Fibroblast of the aortic adventitia (primary cell): ENCODE measurements around the gene CSTB. TPM values are rescaled to one million over a fixed set of nuclear protein-coding genes. Genes with fewer than 3 reads are reported as not detected.

Experiments
- DNase-seq: peaks from one replicate; pipeline ENCODE4 v3.0.0-alpha.2; 2010; ENCODE audit warnings: low read depth
- H3K4me3 ChIP-seq: 2 replicates; pipeline ENCODE4 v1.5.1; 2011; ENCODE audit warnings: low read depth, mild to moderate bottlenecking, control low read depth, low read length, moderate library complexity
- CTCF ChIP-seq: IDR thresholded peaks from 2 replicates; pipeline ENCODE4 v1.5.1; 2011; ENCODE audit warnings: mild to moderate bottlenecking, low read length, control low read depth, inconsistent platforms; ENCODE audit not compliant: insufficient read depth
- total RNA-seq: library from RNA; depleted of rRNA; stranded (reverse); fragments of >200 nt; gene quantifications from 2 replicates; pipeline ENCODE4 v1.2.3, GENCODE V29; 2012; ENCODE audit warnings: low replicate concordance

The CSTB gene
- total RNA-seq, 1 donor = 32.2 TPM

- TF ChIP-seq CTCF = no peak
- no peak overlapping the region for H3K4me3 ChIP-seq
- DNase-seq = no peak
These were observed 37.5 kb upstream of the CSTB start for GRCh38 chr21:43813656-43813980.

GRCh38 chr21:43812957-43813655 lies 37.0 kb upstream of the CSTB start:
- no peak overlapping the region for H3K4me3 ChIP-seq
- TF ChIP-seq CTCF = no peak
- no peak for DNase-seq

- no peak overlapping the region for H3K4me3 ChIP-seq
- DNase-seq = peak; percentile 7
- TF ChIP-seq CTCF = no peak
These were observed 36.2 kb upstream of the CSTB start for GRCh38 chr21:43812139-43812821.

- no peak overlapping the region for H3K4me3 ChIP-seq
- TF ChIP-seq CTCF = no peak
- no peak for DNase-seq
These were observed 35.4 kb upstream of the CSTB start for GRCh38 chr21:43811262-43812105.

- TF ChIP-seq CTCF = peak; percentile 95
These were observed 34.6 kb upstream of the CSTB start for GRCh38 chr21:43810505-43811261.

GRCh38 chr21:43809853-43810504 lies 33.9 kb upstream of the CSTB start:
- TF ChIP-seq CTCF = no peak
- no peak for DNase-seq
- no peak overlapping the region for H3K4me3 ChIP-seq

More at GRCh38 chr21:43810505-43811261, 34.6 kb upstream of the CSTB start:
- no peak overlapping the region for H3K4me3 ChIP-seq
- DNase-seq = peak; percentile 62
